HG03108 (cell line): ENCODE results near the gene SSH2.
"Not testable (repeated sequence)": the region's sequence is repeated elsewhere in the genome, so short reads cannot be mapped to it uniquely, and the experiment has no call there.

Experiments
- ATAC-seq: cut with Tn5 transposase; IDR thresholded peaks from one replicate; pipeline ENCODE4 v1.9.1; 2021; ENCODE audit warnings: moderate library complexity; ENCODE audit not compliant: unreplicated experiment

The SSH2 gene

DNA sequence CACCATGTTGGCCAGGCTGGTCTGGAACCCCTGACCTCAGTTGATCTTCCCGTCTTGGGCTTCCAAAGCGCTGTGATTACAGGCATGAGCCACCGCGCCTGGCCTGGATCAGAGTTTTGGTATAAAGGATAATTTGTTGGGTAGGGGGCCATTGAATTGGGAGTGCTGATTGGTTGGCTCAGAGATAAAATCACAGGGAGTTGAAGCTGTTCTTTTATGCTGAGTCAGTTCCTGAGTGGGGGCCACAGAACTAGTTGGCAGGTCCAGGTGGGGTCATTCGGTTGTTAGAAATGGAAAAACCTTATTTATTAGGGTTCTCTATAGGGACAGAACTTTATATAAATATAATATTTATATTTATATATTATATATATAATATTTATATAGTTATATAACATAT lies 147.1 kb downstream of the SSH2 start:
- ATAC-seq, result no peak

DNA sequence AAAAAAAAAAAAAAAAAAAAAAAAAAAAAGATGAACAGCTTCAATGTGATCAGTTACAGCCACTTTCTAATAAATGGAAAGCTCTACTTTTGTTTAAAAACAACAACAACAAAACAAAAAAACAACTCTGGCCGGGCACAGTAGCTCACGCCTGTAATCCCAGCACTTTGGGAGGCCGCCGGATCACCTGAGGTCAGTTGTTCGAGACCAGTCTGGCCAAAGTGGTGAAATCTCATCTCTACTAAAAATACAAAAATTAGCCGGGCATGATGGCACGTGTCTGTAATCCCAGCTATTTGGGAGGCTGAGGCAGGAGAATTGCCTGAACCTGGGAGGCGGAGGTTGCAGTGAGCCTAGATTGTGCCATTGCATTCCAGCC lies 150.2 kb downstream of the SSH2 start:
- ATAC-seq, result not testable (repeated sequence)

DNA sequence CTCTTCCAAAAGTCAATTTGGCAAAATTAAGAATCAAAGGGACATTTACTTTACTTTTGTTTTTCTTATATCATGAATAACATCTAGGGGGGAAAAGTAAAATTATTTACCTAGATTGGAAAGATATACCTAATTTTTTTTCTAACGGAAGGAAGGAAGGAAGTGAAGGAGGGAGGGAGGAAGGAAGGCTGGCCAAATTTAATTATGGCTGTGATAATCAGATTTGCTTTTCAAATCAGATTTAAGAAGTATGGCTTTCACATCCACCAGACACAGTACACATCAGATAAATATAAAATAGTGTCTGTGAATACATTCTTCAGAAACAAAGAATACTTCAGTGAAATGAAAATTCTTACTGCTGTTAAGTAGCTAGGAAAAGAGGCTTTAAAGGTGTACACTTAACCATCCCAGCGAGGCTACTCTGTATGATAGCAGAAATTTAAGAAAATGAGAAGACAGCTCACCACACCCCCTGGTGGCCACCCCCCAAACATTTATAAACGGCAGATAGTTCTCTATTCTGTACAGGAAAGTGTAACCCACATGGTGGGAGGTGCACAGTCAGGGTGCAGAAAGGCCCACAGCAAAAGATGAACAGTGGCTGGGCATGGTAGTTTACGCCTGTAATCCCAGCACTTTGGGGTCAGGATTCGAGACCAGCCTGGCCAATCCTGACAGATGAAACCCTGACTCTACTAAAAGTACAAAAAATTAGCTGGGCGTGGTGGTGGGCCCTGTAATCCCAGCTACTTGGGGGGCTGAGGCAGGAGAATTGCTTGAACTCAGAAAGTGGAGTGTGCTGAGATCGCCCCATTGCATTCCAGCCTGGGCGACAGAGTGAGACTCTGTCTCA lies 150.8 kb downstream of the SSH2 start:
- no peak for ATAC-seq

DNA sequence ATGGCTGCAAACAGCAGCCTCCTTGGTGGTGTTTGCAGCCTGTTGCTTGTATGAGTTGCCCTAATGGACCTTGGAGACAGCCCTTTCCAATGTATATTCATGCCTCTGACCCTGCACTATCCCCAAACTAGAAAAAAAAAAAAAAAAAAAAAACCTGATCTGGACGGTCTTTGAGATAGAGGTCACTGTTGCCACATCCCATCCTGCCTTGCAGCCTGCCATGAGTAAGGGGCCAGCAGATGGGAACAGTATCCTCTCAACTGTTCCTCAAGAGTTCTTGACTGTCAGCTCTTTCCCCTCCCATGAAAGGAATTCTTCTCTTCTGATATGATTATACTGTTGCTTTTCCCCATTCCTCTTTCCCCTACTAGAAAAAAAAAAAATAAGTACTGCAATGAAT lies 152.4 kb downstream of the SSH2 start:
- no peak for ATAC-seq

DNA sequence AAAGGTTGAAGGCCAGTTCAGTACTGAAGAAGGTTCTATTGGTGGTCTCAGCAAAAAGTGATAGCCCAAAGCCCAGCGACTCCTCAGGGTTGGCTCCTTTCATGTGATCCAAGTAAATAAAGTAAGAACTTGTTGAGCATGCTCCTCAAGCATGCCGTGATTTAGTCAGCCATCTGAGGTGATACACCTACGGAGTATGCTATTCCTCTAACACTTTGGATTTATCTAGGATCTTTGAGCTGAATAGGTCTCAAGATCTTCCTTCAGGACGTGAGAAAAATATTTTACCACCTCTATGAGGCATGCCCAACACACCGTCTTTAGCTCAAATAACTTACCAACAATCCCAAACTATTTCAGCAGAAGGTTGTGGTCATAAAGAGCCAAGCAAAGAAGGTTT lies 154.0 kb downstream of the SSH2 start:
- ATAC-seq, result no peak

DNA sequence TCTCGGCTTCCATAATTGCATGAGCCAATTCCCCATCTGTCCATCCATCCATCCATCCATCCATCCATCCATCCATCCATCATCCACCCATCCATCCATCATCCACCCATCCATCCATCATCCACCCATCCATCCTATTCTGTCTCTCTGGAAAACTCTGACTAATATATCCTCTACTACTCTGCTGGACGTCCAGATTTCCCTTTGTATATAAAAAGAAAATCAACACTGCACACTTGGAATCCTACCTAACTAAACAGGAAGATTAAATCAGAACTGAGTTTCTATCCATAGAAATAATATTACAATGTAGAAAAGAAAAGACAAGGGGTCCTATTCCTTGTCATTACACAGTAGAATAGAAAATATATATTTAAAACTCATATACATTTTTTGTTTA lies 157.0 kb downstream of the SSH2 start:
- no peak for ATAC-seq

DNA sequence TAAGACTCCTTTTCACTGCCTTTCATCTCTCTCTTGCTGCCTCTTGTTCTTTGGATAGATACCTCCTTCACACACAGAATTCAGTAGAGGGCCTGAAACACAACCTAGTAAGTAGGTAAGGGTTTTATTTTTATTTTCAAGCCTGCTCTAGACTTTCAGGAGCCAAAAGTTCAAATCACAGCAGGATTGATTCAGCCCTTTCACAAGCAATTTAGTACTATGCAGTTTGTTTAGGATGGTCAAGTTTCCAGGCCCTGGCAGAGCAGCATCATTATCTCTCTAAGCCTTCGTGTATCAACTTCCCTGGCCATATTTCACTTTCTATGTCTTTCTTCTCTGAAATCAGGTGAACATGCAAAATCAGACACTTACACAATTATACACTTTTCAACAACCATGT lies 158.5 kb downstream of the SSH2 start:
- no peak for ATAC-seq

DNA sequence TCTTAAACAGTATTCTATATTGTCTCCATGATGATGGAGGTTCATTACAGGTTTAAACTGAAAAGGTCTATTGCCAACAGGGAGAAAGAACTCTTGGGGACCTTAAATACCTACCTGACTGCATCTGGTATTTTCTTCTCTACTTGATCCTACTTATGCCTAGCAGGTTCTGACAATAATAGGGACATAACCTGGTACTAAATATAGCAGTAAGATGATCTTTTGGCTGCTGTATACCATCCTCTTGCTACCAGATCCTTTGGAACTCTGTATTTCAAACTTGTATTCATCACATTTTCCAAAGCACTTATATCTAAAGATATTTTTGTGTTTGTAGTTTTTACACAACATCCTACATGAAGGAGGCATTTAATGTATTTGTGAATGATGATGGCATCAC lies 160.8 kb downstream of the SSH2 start:
- no peak for ATAC-seq

DNA sequence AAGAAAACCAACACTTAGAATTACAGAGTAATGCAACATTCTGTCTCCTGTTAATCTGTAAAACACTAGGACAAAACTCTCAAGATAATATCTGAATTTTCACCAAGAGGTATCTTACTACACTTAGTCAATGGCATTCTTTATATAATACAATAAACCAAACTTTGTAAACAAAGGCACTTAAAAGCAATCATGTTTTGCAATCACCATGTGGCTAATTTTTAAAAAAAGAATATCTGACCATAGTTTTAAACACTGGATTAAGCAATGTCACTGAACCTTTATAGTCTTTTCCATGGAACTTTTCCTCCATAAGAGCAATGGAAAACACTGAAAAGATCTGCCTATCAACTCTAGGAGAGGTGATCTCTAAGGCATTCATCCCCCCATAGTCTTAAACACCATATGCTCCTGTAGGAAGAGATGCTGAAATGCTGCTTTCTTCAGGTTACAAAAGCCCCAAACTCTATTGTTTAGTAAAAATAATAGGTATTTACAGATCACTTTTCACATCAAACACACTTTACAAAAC lies 163.2 kb downstream of the SSH2 start:
- ATAC-seq, result no peak

DNA sequence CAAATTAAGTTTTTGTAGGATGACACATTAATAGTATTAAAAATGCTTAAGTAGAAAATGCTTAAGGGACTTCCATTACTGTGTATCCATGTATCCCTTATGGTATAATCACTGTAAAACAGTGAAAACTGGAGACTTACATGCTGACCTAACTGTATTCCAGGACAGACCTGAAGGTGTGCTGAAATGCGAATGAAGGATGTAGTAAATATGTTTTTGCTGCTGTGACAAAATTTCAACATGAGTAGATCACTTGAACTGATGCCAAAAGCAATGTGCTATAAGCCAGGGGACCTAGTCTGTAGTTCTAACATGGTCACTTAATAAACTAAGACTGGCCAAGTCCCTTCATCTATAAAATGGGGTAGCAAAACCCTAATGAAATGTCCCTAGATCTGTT lies 165.3 kb downstream of the SSH2 start:
- ATAC-seq, result no peak

DNA sequence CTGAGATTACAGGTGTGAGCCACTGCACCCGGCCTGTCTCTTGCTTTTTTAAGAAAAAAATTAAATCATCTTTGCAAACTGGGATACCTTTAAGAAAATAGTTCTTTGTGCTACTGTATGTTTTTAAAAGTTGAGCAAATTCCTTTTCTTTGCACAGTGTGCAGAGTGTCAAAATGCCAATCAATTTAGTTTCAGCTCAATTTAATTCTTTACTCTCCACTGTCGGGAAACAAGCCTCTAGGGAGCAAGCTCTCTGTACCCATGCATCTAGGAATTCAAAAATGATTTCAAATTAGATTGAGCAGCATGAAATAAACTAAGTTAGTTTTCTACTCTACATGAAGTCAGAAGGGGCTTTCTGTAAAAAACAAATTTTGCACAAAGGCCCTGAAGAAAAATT lies 165.8 kb downstream of the SSH2 start:
- no peak for ATAC-seq

DNA sequence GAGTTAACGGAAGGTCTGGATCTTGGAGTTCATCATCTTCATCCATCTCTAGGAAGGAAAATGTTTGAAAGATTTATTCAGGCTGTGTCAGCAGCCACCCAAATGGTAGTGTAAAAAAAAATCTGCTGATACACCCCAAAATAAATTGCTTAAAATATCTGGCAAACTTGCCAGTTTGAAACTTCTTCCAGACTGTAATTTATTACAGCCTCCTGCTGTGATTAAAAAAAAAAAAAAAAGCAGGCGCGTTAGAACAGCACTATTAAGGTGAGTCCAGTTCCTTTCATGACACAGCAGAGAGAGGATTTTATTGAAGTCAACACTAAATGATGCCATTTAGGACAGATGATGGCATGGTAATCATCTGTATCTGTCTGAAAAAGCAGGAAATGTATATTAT lies 166.8 kb downstream of the SSH2 start:
- ATAC-seq, result no peak

DNA sequence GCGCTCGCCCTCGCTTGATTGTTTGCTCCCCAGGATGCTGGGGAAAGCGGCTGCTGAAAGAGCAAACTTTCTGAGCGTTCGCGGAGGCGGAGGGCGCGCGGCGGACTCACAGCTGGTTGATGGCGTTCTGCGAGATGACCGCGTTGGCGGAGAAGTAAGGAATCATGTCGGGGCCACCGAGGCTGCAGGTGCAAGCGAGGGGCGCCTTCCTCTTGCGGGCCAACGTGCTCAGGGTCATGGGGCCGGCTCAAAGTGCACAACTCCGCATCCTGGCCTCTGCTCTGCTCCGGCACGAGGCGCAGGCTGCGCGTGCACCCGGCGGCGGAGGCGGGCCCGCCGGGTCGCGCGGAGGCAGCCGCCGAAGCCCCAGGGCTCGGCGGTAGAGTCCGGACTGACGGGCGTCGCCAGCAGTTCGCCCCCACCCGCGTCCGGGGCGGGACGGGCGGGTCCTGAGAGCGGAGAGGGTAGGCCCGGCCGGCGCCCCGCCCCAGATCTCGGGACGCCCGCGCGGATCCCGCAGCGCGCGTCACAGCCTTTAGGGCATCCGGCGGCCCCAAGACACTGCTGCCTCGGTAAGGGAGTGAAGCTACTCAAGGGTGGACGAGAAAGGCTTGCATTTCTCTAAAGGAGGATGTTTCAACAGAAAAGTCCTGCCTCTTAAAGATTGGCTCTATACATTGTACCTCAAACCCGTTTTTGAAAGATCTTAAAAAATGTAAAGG lies 168.8 kb downstream of the SSH2 start:
- peak; percentile 75 for ATAC-seq

DNA sequence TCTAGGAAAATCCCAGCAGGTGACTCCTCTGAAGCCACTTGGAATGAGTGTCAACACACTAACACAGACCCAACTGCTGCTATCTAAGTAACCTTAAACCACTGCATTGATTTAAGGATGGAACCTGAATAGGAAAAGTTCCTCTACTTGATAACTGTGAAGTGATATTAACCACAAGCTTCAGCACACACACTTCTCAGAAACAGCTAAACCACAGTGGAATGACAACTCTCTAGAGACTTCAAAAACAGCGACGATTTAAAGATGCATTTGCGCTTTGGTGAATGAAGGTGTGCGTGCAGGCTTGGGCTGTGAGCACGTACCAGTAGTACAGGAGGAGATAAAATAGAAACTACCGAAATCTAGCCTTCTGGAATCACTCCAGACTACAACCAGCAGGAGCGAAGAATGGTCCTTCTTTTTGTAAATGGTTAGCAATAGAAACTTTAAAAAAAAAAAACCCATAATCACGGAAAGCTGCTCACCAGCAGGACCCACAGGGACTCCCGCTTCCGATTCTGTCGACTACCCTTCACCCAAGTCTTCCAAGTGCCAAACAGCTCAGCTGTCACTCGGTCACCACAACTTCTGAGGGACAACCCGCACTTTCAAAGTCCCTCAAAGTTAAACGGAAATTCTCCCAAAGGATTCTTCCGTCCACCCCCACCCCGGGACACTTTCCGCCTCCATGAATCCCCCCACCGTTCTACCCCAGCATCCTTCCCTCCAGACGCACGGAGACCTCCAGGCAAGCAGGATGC lies 169.6 kb downstream of the SSH2 start:
- peak; percentile 32 for ATAC-seq

DNA sequence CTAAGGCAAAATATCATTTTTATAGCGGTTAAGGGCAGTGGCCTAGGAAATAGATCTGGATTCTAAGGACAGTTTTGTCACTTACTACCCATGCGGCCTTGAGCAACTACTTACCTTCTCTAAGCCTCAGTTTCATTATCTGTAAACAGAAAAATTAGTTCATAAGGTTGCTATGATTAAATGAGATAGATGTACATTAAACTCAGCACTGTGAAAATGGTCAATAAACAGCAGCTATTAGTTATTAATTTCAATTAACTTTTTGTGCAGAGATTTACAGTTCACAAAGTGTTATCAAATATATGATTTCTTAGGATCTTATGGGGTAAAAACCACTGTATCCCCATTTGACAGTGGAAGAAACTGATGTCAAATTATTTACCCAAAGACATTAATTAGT lies 171.8 kb downstream of the SSH2 start:
- ATAC-seq, result no peak

DNA sequence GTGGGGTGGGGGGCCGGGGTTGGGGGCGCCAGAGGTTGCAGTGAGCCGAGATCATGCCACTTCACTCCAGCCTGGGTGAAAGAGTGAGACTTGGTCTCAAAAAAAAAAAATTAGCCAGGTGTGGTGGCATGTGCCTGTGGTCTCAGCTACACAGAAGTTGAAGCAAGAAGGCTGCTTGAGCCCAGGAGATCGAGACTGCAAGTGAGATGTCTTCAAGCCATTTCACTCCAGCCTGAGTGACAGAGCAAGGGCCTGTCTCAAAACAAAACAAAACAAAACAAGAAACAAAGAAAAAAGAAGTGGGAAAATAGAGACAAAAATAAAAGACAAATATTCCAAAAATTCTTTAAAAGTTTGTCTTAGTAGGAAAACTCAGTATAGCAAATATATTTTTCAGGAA lies 172.2 kb downstream of the SSH2 start:
- no peak for ATAC-seq

DNA sequence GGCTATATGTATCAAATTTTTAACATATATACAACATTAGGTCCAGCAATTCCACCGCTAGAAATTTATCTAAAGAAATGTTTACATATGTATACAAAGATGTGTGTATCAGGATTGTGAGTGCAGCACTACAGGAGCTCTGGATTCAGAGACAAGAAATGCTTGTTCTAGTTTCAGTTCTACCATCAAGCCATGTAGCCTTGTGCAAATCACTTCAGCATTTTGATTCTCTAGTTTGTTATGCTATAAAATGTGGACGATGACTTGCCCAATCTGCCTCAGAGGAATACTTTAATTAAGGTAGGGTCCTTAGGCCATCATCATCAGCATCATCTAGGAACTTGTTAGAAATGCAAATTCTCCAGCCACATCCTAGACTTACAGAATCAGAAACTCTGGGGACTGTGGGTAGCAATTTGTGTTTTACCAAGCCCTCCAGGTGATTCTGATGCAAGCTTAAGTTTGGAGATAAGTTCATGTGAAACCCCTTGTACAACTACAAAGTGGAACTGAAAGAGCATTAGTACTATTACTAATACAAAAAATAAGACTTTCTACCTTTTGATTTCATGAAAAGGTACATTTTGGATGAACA lies 176.1 kb downstream of the SSH2 start:
- ATAC-seq, result peak; percentile 59

DNA sequence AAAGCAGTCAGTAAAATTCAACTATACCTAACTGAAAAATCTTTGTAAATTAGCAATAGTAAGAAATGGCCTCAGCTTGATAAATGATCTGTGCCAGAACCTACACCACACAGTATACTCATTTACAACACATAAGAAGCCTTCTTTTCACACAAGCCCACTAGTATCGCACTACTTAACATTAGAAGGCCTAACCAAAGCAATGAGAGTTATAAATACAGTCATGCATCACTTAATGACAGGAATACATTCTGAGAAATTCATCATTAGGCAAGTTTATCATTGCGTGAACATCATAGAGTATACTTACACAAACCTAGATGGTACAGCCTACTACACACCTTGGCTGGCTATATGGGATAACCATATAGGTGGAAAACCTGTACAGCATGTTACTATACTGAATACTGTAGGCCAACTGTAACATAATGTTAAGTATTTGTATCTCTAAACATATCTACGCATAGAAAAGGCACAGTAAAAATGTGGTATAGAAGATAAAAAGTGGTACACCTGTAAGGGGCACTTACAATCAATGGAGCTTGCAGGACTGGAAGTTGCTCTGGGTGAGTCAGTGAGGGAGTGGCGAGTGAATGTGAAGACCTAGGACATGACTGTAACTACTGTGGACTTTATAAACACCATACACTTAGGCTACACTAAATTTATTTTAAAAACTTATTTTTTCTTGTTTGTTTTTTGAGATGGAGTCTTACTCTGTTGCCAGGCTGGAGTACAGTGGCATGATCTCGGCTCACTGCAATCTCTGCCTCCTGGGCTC lies 180.8 kb downstream of the SSH2 start:
- ATAC-seq, result no peak

DNA sequence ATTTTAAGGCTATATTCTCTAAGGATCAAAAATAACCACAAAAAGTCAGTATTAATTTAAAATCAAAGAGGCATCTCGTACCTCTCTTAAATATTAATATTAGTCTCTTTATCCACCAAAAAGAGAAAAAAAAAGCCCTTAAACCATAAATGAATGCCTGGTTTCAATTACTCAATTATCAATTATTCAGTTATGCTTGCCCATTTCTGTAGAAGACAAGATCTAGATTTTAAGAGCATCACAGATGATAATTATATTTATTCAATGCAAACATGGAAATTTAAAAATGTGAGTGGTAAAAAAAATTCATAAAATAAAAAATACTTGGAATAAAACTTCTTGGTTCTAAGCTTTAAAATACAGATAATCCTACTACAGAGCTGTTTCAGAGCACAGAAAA lies 181.6 kb downstream of the SSH2 start:
- ATAC-seq, result no peak

DNA sequence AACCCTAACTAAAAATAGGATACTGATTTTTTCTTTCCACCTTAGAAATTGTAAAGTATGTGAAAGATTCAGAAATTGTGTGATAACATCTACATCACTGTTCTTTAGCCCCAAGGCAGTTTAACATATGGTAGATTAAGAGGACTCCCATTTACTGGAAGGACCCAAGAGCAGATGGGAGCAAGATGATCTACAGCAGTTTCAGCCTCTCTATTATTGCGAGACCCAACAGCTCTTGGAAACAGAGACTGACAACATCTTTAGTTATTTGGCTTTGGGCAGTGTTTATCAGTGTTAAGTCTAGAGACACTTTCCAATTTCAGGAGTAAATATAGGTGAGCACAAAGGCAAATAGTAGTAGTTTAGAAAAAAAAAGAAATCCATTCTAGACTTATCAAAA lies 182.4 kb downstream of the SSH2 start:
- no peak for ATAC-seq
